Stimulated activated CD4-positive, alpha-beta T cell treated with anti-CD3 and anti-CD28 coated beads, TNF-alpha, amount 100 ng/mL, for 4 hours (primary cell): ENCODE data around the gene EDA.

ENCODE experiments used
- DNase-seq, 3 experiments: peaks; one replicate each; pipeline ENCODE4 v3.0.0-alpha.2; 2020; ENCODE audit warnings: low read depth in 3 of 3

The EDA gene

DNA sequence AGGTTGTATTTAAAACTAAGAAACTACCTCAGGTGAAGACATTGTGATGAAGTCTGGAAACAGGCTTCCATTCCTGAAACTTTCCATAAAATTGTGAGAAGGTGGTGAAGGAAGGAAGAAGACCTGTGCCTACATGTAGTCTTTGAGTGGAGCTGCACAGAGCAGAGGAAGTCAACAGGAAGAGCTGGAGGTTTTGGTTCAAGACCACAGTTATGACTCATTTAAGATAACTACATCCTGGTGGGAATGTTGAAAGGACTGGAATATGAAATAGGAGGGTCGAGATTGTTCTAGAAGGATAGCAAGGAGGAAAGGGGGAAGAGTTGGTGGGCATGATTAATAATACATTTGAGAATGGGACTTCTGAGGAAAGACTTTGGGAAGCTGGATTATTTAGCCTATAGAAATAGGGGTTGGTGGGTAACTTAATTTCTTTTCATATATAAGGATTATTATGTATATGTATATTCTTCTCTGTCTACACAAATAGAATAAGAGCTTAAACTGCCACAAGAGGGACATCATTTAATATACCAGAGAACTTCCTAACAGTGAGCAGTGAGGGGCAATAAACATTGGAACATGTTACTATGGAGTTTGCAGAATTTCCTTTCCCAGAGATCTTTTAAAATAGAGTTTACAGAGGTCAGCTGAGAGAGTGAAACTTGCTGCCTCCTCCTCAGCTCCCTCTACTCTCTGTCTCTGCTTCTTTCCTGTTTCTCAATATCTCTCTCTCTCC, 410.4 kb downstream of the EDA start:
- no peak for DNase-seq

DNA sequence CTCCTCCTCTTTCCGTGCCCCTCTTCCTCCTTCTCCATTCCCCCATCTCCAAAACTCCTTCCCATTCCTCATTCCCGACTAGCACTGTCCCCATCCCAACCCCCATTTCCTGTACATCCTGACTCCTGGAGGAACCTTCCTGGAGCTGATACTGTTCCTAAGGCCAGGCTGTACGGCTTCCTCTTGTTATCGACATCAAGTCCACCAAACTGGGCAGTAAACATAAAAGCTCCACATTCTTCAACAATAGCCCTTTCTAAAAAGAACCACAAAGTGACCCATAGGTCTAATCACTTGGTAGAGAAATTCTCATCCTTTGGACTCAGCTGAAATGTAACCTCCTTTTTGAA, 410.9 kb downstream of the EDA start:
- no peak for DNase-seq

DNA sequence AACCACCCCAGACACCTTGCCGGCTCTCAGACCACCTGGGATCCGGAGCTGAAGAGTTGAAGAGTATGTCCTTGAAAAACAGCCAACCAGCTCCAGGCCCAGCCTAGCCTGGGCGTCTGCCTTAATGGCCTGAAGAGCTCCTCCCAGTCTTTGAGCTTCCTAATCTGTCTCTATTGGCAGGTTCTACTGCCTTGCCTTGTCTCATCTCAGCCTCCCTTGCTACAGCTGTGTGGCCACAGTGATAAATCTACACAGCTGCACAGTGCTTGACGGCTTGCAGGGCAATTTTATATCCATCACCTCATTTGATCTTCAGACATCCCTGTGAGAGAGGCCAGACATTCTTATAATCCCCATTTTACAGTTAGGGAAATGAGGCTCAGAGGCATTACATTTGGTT, 413.9 kb downstream of the EDA start:
- DNase-seq: no peak

DNA sequence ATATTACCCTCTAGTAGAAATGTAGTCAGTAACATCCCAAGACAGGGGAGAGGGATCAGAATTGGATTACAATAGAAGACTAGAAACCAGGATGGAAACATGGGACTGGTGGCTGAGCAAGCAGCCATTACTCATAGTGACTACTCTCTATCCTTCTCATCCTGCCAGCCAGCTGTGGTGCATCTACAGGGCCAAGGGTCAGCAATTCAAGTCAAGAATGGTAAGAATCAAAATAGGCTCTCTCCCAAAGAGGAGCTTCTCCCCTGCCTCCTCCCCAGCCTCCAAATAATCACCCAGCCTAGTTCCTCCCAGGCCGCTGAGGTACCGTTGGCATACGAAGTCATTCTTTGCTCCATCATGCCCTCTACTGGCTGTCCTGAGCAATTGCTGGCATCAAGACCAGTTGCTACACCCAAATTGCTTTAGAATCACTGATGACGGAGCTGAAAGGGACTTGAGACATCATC, 414.4 kb downstream of the EDA start:
- DNase-seq: peak in 1 of 3 experiments; percentile 1

DNA sequence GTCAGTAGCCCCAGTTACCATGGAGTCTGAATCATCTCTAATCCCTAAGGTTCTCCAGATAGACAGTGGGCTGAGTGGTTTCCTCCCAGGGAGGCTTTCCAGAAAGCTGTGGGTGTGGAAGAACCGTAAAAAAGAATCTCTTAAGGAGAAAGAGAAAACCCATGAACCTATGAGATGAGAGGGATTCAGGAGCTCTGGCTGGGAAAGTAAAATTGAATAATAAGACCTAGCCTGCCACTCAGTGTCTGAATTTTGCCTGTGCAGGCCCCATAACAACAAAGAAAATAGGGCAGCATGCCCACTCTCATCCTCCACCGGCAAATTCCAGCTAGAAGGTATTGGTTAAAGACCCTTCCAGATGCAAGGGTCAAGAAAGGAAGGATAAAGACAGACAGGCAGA, 416.9 kb downstream of the EDA start:
- no peak for DNase-seq

DNA sequence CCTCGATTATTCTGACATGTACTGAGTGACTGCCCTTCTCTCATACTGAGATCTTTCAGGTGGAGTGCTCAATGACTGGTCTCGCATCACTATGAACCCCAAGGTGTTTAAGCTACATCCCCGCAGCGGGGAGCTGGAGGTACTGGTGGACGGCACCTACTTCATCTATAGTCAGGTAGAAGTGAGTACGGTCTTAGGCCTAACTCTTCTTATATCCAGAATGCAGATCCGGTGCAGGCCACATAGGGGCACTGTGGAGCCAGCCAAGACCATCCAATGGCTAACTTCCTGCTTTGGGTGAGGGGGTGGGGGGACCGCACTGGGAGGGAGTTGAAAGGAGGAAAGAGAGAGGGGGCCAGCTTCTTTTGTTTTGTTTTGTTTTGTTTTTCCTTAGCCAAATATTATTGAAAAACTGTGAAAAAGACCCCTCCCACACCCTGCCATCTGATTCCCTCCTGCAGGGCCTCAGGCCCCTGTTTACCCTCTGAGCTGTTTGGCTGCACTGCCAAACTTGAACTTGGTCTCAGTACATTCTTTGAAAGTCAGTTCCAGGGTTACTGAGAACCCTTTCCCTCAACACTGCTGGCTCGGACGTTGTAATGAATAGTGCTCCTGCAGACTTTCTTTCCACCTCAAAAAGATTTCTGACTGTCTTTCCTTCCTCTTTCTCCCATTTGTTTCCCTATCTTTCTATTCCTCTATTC, 417.6 kb downstream of the EDA start:
- no peak for DNase-seq

DNA sequence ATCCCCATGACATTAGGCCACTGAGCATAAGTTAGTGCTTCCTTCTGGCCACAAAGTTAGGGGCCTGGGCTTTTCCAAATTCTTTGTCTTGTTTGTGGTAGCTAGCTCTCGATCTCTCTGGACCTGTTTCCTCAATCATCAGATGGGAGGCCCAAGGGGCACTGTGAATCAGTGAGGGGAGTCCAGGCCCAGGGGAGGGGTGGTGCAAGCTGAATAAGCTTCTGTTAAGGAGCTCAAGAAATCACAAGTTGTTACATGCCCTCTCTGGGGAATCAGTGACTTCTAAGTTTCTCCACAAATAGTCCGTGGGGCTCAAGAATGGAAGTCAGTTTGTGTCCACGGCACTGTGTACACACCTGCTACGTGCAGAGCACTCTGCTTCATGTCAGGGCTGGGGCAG, 418.7 kb downstream of the EDA start:
- DNase-seq: no peak

DNA sequence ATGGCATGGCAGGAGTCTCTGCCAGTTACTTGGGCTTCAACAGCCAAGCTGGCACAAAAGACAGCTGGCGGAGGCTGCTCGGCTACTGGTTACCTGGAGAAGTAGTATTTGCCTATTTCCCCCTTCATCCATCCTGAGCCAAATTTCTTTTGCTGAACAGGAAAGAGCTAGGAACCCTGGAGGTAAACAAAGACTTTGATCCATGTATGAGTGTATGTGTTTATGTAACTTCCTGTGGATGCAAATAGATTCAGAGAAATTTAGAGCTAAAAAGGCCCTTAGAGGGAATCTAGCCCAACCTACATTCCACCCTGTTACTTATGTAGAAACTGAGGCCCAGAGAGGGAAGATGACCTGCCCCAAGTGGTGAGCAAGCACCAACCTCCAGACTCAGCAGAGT, 422.6 kb downstream of the EDA start:
- DNase-seq: no peak

DNA sequence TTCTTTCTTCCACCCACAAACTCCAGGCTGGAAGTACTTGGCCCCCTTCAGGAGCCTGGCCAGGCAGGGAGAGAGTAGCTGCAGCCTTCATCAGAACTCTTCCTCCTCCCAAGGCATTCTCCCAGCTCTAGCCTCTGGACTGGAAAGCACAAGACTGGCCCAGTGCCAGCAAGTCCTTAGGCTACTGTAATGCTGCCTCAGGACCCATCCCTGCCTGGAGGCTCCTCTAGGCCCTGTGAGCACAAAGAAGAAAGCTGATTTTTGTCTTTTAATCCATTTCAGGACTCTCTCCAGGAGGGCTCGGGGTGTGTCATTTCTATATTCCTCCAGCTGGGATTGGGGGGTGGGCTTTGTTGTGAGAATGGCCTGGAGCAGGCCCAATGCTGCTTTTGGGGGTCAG, 423.0 kb downstream of the EDA start:
- DNase-seq: no peak

DNA sequence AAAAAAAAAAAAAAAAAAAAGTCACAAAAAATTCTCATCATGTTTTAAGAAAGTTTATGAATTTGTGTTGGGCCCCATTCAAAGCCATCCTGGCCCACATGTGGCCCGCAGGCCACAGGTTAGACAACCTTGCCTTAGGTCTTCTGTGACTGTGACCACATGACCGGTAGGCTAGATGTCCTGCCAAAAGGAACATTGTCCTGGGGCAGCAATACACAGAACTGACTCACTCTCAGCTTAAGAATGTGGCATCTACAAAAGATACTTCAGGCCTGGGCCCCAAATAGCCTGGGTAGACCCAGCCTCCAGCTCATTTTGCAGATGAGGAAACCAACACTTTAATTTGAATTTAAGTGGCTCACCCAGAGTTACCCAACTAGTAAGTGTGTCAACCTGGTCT, 423.8 kb downstream of the EDA start:
- no peak for DNase-seq

DNA sequence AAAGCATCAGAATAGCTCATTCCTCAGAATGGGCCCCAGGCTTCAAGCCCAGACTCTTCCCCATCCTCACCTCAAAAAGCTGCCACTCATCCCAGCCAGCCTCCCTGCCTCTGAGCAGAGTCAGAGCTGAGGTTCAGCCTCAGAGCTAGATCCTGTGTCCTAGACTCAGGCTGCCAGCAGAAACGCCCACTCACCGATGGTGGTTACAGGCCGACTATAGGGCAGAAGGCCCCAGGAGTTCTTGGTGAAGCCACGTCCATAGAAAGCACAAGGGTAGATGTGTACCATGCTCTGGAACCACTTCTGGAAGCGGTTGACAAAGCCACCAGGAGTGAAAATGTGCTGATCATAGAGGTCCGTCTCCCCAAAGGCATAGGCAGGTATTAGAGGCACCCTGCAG, 426.1 kb downstream of the EDA start:
- DNase-seq: no peak

DNA sequence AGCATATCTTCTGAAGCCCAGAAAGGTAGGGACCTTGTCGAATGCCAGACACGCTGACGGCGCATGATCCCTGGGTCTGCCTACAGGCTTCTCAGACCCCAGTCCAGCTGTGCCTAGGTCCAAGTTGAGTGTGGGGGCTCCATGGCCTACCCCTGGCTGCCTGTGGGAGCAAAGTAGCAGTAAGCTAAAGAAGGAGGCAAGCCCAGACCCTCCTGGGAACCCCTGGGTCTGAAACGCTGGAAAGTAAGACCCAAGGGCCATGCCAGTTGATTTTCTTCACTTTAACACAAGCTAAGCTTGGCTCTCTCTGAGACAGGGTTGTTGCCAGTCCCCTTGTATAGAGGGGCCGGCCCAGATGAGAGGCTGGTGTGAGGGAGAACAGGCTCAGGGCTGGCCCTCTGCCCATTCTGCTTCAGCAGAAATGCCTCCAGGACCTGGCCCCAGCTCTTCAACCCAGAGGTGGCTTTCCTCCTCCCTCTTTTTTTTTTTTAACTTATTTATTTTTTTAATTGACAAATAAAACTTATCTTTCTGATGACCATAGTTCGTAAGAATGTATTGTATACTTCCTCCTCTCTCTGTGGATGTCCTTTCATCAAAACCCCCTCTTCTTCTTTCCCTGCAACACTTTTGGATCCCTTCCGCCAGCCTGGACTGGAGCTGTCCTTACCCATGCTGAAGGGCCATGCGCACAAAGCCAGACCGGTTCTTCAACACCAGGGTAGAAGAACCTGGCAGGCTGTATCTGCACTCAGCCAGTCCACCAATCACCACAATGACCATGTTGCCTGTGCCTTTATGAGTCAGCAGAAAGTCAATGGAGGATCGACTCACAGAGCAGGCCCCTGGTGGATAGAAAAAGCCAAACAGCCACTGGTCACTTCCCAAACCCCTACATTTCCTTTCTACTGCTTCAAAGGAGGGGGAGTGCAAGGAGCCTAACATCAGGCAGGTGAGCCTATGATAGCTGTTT, 426.8 kb downstream of the EDA start:
- no peak for DNase-seq

DNA sequence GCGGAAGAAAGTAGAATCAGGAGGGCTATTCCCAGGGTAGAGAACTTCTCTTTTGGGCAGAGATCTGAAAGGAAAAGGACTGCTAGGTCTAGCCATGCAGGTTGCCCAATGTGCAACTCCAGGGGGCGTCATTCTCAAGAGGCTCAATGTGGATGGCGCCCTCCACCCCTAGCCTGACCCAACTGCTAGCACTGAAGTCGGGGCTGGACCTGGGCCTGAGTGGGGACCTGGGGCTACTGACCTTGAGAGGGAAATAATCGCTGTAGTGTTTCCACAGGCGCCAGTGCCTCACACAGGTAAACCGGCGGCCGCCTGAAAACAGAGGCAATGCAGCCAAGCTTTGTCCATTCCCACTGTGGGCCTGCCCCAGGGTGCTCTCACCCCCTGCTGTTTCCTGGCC, 427.8 kb downstream of the EDA start:
- no peak for DNase-seq

DNA sequence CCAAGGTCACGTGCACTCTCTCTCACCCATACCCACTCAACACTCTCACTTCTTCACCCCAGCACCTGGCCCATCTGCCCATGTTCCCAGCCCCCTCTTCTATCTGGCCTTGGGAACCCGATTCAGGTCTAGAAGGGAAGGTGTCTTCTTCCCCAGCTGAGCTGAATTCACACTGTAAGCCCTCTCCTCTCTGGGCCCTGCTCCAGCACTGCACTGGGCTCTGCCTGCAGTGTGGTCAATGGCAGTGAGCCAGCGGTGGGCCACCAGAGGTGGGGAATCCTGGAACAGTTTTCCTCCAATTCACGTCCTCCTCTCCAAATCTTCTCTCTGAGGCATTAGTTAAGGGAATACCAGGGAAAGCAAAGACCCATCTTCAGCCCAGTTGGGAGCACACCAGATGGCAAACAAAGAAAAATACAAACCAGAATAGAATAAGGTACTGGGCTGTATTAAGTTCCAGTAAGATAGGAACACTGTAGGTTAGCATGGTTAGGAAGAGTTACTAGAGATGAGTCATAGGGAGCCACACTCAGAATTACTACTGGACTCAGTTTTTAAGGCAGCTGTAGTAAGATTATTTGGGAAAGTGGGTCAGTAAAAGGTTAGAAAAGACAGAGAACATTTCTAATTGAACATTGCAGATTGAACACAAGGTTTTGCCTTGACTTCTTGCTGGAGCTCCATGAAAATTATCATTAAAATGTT, 428.8 kb downstream of the EDA start:
- DNase-seq: no peak

DNA sequence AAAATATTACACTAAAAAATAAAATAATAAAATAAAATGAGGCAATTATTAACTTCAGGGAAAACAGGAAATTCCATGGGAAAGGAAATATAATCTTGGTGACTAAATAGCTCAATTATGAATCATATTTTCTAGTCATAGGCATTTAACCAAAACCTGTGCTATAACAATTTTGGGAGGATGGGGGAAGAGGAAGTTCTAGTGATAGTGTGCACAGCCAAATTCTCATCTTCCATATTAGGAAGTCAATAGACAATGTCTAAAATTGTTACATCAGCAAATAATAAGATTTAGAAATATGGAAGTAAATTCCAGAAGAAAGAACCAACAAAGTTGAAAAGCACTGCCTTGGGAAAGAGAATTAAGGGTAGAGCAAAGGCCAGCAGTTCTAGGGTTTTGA, 431.1 kb downstream of the EDA start:
- no peak for DNase-seq

DNA sequence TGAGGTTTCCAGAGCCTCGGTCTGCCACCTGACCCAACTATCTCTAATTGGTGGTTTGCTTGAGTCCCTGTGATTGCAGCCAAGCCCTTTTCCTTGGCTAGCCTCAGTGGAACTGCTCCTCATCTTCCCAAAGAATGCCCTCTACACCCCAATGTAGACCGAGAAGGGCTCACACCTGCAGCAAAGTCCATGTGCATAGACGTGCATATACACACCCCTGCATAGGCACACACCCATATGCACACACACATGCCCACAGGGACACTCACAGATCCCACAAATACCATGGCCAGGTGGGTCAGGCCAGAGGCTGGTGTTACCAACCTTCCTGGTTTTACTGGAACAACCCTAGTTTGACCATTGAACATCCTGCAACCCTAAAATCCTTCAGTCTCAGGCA, 433.5 kb downstream of the EDA start:
- DNase-seq: no peak

DNA sequence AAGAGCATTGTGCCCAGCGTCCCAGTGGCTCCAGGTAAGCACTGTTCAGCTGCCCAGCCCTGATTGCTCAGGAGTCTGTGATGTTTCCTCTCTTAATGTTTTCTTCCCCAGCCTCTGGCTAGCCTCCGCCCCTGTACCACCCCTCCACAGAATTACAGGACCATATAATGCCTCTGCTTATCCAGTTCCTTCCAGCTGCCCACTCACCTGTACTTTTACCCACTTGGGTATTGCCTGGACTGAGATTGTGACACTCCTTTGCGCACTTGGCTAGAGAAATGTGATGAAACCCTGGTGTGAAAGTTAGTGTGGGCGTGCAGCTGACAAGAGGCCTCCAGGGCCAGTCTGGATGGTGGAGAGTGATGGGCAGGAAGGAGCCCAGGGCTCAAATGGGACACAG, 434.0 kb downstream of the EDA start, which contains the start of gene AWAT2:
Gene AWAT2, minus strand, starts transcription at position 14 of the 400 bp plus-strand sequence. Its CDS starts 6 bp downstream, at position 8.
- DNase-seq: no peak

DNA sequence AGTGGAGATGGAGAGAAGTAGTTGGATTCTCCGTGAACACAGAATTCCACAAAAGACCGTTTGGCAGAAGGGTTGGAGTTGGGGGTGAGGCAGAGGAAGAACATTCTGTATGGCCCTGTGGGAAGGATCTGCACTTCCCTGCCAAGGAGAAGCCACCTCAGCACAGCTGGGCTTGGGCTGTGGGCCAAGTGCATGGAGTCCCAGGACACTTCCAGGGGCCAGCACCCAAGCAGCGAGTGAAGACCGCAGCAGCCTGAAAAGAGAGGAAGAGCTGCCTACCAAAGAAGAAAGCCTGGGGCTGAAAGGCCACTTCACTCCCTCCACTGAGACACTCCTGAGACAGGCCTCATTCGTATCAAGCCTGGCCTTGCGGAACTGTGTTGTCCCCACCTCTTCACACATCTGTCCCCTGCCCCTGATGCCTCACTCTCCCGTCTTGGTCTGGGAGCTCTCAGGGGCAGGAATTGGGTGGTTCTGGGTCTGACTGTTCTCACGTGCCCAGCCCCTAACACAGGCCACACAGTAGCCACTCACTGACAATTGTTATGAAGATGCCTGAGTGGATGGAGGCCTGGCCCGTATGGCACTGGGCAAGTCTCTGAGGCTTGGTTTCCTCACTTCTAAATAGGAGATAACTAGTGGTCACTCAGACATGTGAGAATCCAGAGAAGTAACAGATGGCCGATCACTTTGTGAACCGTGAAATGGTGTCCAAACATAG, 437.1 kb downstream of the EDA start:
- no peak for DNase-seq

DNA sequence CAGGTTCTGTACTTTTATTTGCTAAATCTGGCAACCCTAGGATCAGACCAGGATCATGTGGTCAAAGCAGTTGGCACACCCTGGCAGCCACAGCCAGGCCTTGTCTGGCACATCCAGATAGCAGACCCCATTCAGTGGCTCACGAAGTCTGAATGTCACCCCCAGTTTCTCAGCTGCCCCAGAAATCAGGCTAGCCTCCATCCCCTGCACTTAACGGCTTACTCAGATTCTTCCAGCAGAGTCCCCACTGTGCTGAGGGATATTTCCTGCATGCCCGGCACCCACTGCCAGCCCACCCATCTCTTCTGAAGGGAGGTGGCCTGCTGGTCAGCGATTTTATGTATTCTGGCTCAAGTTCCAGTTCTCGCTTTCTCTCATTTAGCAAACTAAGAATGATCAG, 438.5 kb downstream of the EDA start:
- no peak for DNase-seq

DNA sequence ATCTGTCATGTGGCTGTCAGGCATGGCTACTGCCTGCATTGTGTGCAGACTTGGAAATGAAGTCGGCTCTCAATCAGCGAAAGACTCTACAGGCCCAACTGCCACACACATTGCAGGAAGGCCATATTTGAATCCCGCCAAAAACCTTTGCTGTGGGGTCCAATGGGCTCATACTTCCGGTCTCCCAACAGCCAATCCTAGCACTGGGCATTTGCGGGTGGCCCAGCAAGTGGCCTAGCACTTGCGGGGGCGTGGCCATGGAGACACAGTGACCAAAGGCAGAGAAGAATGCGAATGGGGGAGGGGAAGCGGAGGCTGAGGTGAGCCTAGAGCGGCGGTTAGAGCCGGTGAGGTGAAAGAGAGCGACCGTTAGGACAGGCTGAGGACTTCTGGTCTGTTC, 446.2 kb downstream of the EDA start, which contains the start of gene OTUD6A:
Gene OTUD6A, plus strand, starts transcription at position 382 of the 400 bp plus-strand sequence. CDS start 68 bp downstream, outside the sequence.
- DNase-seq: no peak
